Cerebellar nuclear complex (tissue), 1 donor: ENCODE measurements around the gene HMG20A.
"Not testable (repeated sequence)": the region's sequence is repeated elsewhere in the genome, so short reads cannot be mapped to it uniquely, and the experiment has no call there.

ENCODE experiments used
- DNase-seq, 2 experiments: peaks; one replicate each; lab custom pipeline; 2025; lab: John Stamatoyannopoulos, UW

The HMG20A gene

DNA sequence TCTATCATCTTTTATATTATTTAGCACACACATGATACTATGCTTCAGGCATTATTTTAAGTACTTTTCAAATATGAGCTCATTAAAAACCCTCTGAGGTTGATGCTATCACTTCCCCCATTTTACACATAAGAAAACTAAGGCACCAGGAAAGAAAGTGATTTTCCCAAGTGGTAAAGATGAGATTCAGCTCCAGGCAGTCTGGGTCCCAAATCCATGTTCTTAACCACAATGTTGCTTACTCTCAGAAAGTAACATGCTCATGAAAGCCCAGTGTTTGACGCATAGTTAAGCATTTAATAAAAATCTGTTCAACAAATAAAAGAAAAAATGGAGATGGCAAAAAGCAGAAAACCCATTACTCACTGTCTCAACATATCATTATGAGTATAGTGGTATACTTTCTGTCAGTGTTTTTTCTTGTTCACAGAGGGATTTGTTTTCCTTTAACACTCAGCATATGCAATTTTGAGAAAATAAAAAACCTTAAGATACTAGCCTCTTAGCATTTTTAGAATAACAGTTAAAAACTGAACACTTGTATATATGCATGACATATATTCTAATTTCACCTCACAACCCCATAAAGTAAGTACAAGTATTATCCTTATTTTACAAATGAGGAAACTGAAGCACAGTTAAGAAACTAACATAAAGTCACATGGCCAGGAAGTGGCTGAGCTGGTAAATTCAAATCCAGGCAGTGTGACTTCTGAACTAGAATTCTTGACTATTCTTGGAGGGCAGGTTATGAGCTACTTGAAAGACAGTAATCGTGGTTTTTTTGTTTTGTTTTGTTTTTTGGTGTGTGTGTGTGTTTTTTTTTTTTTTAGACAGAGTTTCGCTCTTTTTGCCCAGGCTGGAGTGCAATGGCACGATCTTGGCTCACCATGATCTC lies 11.2 kb upstream of the HMG20A start:
- DNase-seq = no peak

DNA sequence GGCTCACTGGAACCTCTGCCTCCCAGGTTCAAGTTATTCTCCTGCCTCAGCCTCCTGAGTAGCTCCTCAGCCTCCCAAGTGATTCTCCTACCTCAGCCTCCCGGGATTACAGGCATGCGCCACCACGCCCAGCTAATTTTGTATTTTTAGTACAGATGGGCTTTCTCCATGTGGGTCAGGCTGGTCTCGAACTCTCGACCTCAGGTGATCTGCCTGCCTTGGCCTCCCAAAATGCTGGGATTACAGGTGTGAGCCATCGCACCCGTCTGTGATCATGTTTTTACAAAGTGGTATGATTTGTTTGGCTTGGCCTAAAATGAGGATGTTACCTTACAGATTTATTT lies 10.6 kb upstream of the HMG20A start:
- not testable (repeated sequence) for DNase-seq

DNA sequence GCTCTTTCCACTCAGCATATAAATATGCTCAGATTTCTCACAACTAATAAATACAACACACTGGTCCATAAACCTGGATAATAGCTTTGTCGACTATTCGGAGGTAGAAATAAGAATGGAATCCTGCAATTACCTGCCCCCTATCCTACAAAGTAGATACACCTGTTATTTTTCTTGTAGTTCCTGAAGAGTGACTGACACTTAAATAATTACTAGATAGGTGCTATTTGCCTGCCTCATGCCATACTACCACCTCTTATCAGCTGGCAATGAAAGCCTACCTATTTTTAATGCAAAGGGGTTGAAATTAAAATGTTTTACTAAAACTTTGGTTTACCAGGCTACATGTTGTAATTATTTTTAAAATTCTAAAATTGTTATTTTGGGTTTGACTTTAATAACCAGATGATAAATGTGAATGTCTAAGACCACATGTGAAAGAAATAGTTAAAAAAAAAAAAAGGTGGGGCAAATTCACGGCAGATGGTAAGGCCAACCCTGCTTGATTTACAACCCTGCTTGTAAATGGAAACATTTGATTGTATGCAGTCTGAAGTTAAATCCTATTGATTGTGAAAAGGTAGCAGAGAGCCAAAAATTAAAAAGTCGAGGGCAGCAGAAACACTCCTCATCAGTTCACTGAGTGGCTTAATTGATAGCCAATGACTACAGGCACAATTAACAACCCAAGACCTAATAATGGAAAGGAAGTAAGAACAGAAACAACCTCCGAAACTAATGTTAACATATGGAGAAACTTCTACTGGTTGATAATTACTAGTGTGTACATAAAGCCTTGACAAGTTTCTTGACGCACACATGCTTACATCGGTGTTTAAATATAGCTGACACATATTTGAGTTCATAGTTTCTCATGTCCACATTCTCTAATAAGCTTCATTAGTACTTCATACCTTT lies 9.7 kb upstream of the HMG20A start:
- DNase-seq = no peak

DNA sequence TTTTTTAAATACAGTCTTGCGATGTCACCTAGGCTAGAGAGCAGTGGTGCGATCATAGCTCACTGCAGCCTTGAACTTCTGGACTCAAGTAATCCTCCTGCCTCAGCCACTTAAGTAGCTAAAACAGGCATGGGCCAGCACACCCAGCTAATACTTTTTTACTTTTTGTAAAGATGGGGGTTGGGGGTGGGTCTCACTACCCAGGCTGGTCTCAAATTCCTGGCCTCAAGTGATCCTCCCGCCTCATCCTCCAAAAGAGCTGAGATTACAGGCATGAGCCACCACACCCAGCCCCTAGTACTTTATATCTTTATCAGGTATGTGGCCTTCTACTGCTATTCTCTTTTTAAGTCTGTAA lies 9.1 kb upstream of the HMG20A start:
- no peak for DNase-seq

DNA sequence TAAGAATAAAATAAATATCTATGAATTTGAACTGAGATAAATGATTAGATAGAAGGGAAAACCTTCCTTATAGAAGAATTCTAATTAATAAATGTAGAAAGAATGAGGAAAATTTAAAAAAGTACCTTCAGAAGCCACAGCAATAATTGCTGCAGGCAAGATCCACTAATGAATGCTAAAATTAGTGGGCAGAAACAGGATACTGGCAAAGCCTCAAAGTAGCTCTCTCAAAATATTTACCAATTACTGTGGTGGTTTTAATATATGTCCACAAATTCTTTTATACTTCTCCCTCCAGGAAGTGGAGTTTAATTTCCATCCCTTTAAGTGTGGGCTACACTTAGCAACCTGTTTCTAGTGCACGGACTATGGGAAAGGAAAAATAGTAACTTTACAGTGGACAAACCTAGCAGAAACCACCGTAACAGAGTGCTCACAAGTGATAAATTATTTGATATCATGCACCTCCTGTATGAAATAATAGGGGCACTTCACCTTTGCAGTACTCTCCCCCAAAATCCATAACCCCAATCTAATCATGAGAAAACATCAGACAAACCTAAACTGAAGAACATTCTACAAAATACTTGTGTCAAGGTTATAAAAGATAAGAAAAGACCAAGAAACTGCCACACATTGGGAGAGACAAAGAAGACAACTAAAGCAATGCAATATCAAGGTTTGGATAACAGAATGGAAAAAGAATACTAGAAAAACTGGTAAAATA lies 7.6 kb upstream of the HMG20A start:
- DNase-seq = no peak

DNA sequence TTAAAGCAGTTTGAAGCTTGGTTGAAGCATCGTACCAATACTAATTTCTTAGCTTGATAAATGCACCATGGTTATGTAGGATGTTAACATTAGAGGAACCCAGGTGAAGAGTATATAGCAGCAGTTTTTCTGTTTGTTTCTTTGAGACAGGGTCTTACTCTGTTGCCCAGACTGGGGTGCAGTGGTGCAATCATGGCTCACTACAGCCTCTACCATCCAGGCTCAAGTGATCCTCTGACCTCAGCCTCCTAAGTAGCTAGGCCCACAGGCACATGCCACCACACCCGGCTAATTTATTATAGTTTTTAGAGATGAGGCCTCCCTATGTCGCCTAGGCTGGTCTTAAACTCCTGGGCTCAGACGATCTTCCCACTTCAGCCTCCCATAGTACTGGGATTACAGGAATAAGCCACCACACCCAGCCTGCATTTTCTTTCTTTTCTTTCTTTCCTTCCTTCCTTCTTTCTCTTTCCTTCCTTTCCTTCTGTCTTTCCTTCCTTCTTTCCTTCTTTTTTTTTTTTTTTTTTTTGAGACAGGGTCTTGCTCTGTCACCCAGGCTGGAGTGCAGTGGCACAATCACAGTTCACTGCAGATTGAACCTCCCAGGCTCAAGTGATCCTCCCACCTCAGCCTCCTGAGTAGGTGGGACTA lies 6.9 kb upstream of the HMG20A start:
- no peak for DNase-seq

DNA sequence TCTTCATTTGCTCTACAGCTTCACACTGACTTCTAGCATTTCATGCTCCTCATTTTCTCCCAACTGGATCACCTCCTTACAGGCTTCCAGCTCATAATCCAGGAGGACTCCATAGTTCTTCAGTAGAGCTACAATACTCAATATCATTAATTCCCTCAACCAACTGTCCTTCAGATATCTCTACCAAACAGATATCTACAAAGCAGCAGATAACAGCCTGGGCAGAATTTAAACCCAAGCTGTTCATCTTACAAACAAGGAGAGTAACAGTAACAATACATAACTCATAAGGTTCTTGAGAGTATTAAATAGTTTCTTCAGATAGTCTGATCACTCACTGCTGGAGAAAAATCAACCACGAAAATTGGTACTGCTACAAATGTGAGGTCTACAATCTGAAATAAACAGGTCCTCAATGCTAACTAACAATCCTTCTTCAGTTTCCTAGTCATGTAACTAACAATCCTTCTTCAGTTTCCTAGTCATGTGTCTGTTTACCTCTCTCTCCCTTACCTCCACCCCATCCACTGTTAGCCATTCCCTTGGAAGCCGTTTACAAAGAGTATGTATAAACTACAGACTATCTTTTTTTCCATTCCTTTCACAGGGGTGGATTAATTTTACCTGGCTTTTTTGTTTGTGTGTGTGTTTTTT lies 5.8 kb upstream of the HMG20A start:
- DNase-seq = no peak

DNA sequence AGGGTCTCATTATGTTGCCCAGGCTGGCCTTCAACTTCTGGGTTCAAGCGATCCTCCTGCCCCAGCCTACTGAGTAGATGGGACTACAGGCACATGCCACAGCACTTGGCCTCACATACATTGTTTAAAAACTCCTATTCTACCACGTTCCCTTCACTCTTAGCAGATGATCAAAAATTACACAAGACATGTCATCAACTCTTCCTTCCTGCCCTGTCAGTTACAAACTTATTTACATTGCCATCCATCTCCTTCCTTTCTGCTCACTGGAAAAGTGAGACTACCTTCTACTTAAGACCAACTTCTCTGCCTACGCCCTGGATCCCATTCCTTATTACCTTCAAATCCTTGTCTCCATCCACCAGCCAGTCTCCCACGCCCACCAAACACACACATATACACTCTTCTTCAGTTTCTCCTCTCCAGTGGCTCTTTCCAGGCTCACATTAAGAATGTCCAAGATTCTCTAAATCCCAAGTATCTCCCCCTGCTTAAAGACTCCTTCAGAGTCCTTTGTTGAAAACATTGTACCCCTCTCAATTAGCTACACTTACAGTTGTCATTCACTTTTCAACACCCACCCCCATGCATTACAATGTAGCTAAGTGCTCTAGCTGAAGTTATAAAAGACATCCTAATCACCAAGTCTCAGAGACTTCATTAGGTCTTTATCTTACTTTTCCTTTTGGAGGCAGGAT lies 5.1 kb upstream of the HMG20A start:
- DNase-seq = no peak

DNA sequence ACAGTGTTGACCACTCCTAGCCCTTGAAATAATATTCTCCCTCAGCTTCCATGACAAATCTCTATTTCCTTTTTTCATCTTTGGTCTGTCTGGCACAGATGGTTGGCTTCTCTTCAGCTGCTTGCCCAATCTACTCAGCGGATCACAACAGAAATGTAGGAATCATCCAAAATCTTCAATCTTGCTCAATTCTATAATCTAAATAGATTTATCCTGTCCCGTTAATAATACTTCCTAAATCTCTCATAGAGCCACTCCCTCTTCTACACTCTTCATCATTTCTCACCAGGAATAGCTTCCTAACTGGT lies 4.6 kb upstream of the HMG20A start:
- DNase-seq = no peak

DNA sequence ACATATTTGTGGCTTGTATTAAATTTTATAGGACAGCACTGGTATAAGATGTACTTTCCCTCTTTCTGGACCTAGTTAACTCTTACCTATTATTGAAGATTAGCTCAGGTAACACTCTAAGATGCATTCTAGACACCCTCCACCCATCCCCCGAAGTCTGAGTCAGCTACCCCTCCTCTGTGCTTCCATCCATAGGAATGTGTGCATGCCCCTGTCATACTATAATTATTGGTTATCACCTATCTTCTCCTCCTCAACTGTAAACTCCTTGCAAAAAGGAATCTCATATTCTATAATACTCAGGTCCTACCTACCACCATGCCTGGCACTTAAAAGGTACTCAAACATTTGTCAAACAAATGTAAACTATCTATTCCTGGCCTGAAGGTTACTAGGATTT lies 3.7 kb upstream of the HMG20A start:
- DNase-seq = no peak

DNA sequence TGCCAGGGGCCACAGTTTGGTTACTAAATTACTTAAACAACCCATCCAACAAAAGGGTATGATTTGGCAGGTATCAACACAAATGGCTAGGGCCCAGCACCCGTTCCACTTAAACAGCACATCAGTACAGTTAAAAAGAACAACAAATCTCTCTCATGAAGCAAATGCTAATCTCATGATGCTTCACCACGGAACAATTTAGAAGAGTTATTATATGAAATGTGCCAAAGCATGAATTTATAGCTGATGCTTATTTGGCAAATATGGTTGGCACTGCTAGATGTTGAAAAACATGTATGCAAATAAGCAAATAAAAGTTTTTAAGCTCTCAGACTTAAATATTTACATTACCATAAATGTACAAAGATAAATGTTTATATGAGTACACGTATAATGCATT lies 3.1 kb upstream of the HMG20A start:
- no peak for DNase-seq

DNA sequence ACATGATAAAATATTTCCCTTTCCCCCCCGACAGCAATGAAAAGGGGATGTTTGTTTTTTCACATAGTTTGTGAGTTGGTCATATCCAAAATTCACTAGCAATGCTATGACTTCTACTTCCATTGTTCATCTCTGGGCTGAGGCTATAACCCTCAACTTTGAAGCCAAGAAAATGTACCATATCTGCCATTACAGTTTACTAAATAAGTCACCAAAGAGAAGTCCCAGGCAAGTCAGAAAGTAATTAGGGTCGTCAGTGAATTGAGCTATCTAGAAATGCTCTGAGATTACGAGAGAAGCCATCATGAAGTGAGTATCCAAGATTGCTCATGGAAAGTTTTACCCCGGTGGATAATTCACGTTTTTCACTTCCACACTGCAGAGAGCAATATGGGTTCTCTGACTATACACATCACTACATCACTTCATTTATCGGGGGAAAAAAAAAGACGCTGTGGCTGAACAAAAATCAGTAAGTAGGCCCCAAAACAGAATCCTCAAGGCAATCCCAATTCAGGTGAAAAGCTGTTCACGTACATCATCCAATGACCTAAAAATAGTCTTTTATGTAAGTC lies 2.2 kb upstream of the HMG20A start:
- DNase-seq = no peak

DNA sequence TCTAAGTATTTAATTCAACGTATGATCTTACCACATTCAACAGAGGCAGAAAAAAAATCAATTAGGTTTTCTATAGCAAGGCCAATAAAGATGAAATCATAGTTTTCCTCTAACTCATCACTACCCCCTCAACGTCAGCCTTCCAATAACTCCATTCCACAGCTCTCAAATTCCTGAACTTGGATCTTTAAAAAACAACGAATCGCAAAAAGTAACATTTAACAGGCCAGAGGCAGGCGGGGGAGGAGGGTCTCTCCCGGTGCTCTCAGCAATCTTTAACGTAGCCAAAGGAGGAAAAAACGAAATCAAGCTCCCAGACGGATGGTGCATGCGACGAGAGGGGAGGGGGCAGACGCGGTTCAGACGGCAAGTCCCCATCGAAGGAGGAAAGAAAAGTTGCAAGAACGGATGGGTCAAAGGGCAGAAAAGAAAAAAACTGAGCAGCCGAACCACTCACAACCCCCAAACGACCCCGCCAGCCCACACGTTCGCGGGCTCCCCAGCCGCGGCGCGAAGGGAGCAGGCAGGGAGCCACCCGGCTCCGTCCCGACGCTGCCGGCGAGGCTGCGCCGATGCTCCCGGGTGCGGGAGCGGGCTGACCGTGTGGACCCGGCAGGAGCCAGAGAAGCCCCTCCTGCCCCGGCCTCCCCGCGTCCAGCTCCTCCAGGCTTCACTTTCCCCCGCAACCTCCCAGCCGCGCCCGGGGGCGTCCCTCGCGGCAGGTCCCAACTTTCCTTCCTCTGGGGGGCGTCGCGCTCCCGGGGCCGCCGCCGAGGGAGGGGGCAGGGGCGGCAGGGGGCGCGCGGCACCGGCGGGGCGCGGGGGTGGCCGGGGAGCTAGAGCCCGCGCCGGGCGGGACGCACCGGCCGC lies 1.5 kb upstream of the HMG20A start:
- no peak for DNase-seq

DNA sequence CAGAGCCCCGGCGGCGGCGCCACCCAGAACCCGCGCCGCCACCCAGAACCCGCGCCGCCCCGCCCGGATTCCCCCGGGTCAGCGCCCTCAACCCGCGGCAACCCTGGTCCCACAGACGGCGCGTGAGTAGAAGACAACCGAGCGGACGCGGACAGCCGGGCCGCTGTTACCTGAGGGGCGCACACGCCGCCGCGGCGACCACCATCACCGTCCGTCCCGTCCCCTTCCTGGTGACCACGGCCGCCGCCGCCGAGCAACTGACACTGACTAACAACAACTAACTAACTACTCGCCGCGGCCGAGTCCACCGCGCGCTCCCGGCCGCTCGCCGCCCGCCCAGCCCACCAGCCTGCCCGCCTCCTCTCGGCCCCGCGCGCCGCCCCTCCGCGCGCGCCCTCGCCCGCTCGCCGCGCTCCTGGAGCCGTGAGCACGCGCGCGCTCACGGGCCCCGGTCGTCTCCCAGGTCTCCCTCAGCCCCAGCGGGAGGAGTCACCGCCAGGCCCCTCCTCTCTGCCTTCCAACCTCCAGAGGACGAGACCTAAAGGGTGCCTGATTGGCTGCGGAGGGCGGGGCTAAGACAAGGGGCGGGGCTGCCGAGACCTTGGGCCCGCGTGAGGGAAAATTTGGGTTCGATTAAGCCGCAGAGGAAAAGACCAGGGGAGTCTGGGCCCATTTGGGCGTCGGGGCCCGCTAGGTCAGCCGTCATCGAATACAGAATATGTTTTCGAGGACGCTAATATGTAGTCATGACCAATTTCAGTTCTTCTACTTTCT lies 665 bp upstream of the HMG20A start, which contains the start of gene PEAK1:
Gene PEAK1, minus strand, starts transcription at position 269 of the 774 bp plus-strand sequence. CDS start 238,178 bp downstream, outside the sequence.
- DNase-seq = peak; percentile 86 to 93

DNA sequence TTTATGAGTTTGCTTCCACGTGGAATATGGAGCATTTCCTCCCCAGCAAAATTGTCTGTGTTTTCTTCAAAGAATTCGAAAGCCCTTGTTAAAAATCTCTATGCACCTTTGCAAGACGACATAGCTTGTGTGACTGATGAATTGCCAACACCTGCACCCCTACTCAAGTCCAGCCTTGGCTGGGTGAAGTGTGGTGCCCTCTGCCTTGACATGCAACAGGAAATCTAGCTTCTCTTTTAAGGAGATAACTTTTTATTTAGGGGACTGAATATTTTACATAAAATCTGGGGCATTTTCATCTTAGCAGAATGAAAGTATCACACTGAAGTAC lies 647 bp downstream of the HMG20A start:
- DNase-seq = no peak

DNA sequence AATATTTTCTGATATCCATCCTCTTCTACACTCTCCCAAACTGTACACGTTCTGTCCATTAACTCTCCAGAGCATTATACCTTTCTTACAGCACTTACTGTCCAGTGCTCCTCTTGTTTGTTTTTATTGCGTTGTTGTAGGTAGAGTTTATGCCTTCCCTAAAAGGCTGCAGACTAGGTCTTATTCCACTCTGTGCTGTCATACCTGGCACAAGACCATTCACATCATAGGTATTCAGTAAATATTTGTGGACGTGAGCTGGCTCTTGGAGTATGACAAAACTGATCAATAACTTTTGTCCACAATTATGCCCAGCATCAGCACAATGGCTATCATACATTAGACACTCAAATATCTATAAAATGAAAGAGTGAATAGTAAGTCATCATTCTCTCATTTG lies 4.4 kb downstream of the HMG20A start:
- no peak for DNase-seq

DNA sequence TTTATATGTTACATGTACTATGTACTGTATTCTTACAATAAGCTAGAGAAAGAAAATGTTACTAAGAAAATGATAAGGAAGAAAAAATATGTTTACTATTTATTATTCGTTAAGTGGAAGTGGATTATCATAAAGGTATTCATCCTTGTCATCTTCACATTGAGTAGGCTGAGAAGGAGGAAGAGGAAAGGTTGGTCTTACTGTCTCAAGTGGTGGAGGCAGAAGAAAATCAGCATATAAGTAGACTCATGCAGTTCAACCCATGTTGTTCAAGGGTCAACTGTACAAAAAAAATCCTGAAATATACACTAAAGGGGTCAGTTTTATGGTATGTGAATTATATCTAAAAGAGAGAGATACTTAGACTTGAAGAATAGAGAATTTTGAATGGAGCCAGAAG lies 5.7 kb downstream of the HMG20A start:
- DNase-seq = no peak

DNA sequence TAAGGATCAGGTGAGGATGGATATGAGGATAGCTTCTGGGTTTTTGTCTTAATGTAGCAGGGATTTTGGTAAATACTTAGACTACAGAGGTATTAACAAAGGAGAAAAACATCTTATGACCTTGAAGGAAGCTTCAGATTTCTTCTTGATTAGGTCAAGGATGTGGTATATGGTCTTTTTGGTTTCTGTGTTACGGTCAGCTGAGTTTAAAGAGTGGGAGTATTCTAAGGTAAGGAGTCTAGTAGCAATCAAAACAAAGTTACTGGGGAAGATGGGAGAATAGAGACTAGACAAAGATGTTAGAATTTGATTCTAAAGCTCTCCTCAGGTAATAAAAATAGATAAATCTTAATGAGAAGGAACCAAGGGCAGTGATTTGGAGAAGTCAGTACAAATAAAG lies 6.2 kb downstream of the HMG20A start:
- DNase-seq = no peak

DNA sequence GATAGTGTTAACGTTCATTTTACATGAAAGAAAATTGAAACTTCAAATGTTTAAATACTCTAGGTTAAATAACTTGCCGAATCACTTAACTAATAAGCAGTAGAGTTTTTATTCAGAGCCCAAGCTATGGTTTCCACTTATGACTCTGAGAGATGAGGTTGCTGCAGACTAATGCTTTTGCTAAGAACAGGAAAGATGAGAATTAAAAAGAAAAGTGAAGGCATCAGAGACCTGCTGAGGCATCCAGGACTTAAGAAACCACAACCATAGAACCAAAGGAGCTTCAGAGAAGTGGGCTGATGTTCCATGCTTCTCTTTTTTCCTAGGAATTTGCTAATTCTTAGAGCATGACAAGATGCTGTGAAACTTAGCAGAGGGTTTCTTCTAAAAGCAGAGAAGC lies 9.5 kb downstream of the HMG20A start:
- DNase-seq = no peak
